WTC11 (cell line): Measurements from ENCODE around the gene BTBD7.

ENCODE experiments used
- NFYB ChIP-seq: sonication (generic); formaldehyde crosslinking; conservative IDR thresholded peaks from 2 replicates; pipeline ENCODE4 v1.8.0; 2022; ENCODE audit warnings: low read depth, missing genetic modification reagents
- PRDM15 ChIP-seq: sonication (generic); formaldehyde crosslinking; IDR thresholded peaks from 2 replicates; pipeline ENCODE4 v1.8.0; 2022; ENCODE audit warnings: missing genetic modification reagents
- SMAD4 ChIP-seq: sonication (generic); formaldehyde crosslinking; IDR thresholded peaks from 2 replicates; pipeline ENCODE4 v1.8.0; 2022; ENCODE audit warnings: mild to moderate bottlenecking, missing genetic modification reagents
- SP1 ChIP-seq: sonication (generic); formaldehyde crosslinking; conservative IDR thresholded peaks from 2 replicates; pipeline ENCODE4 v1.8.1; 2022; ENCODE audit warnings: missing genetic modification reagents
- ZNF263 ChIP-seq: sonication (generic); formaldehyde crosslinking; IDR thresholded peaks from 2 replicates; pipeline ENCODE4 v1.8.1; 2022; ENCODE audit warnings: low read depth, mild to moderate bottlenecking, moderate library complexity, missing genetic modification reagents
- TF ChIP-seq, protein P1 (sequence below): fragments of 250-450 bp; sonication (Bioruptor Pico); IDR thresholded peaks from 2 replicates; pipeline ENCODE4 v1.9.0; 2021; ENCODE audit warnings: mild to moderate bottlenecking
- TF ChIP-seq, protein P2 (sequence below): fragments of 200-600 bp; IDR thresholded peaks from 2 replicates; pipeline ENCODE4 v1.8.0; 2022; ENCODE audit warnings: antibody characterized with exemption
- TF ChIP-seq, protein P3 (sequence below): sonication (generic); formaldehyde crosslinking; IDR thresholded peaks from 2 replicates; pipeline ENCODE4 v1.8.1; 2023; ENCODE audit warnings: mild to moderate bottlenecking, missing genetic modification reagents
- TF ChIP-seq, protein P4 (sequence below): sonication (generic); formaldehyde crosslinking; IDR thresholded peaks from 2 replicates; pipeline ENCODE4 v1.8.1; 2023; ENCODE audit warnings: mild to moderate bottlenecking, moderate library complexity, missing genetic modification reagents
- TF ChIP-seq, protein P5 (sequence below): sonication (generic); formaldehyde crosslinking; conservative IDR thresholded peaks from 2 replicates; pipeline ENCODE4 v1.8.1; 2022; ENCODE audit warnings: mild to moderate bottlenecking, missing genetic modification reagents

GRCh38 chr14:93246534-93246933 lies 86.3 kb downstream of the BTBD7 start:
- TF ChIP-seq NFYB (CRISPR knock-in tag) (no peak), SP1 (CRISPR knock-in tag) (no peak), SMAD4 (no peak), ZNF263 (no peak), PRDM15 (CRISPR knock-in tag) (no peak)
- TF ChIP-seq, protein P1, sequence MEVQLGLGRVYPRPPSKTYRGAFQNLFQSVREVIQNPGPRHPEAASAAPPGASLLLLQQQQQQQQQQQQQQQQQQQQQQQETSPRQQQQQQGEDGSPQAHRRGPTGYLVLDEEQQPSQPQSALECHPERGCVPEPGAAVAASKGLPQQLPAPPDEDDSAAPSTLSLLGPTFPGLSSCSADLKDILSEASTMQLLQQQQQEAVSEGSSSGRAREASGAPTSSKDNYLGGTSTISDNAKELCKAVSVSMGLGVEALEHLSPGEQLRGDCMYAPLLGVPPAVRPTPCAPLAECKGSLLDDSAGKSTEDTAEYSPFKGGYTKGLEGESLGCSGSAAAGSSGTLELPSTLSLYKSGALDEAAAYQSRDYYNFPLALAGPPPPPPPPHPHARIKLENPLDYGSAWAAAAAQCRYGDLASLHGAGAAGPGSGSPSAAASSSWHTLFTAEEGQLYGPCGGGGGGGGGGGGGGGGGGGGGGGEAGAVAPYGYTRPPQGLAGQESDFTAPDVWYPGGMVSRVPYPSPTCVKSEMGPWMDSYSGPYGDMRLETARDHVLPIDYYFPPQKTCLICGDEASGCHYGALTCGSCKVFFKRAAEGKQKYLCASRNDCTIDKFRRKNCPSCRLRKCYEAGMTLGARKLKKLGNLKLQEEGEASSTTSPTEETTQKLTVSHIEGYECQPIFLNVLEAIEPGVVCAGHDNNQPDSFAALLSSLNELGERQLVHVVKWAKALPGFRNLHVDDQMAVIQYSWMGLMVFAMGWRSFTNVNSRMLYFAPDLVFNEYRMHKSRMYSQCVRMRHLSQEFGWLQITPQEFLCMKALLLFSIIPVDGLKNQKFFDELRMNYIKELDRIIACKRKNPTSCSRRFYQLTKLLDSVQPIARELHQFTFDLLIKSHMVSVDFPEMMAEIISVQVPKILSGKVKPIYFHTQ (CRISPR knock-in tag): no peak
- TF ChIP-seq, protein P2, sequence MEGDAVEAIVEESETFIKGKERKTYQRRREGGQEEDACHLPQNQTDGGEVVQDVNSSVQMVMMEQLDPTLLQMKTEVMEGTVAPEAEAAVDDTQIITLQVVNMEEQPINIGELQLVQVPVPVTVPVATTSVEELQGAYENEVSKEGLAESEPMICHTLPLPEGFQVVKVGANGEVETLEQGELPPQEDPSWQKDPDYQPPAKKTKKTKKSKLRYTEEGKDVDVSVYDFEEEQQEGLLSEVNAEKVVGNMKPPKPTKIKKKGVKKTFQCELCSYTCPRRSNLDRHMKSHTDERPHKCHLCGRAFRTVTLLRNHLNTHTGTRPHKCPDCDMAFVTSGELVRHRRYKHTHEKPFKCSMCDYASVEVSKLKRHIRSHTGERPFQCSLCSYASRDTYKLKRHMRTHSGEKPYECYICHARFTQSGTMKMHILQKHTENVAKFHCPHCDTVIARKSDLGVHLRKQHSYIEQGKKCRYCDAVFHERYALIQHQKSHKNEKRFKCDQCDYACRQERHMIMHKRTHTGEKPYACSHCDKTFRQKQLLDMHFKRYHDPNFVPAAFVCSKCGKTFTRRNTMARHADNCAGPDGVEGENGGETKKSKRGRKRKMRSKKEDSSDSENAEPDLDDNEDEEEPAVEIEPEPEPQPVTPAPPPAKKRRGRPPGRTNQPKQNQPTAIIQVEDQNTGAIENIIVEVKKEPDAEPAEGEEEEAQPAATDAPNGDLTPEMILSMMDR: no peak
- TF ChIP-seq, protein P3, sequence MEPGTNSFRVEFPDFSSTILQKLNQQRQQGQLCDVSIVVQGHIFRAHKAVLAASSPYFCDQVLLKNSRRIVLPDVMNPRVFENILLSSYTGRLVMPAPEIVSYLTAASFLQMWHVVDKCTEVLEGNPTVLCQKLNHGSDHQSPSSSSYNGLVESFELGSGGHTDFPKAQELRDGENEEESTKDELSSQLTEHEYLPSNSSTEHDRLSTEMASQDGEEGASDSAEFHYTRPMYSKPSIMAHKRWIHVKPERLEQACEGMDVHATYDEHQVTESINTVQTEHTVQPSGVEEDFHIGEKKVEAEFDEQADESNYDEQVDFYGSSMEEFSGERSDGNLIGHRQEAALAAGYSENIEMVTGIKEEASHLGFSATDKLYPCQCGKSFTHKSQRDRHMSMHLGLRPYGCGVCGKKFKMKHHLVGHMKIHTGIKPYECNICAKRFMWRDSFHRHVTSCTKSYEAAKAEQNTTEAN: no peak
- TF ChIP-seq, protein P4, sequence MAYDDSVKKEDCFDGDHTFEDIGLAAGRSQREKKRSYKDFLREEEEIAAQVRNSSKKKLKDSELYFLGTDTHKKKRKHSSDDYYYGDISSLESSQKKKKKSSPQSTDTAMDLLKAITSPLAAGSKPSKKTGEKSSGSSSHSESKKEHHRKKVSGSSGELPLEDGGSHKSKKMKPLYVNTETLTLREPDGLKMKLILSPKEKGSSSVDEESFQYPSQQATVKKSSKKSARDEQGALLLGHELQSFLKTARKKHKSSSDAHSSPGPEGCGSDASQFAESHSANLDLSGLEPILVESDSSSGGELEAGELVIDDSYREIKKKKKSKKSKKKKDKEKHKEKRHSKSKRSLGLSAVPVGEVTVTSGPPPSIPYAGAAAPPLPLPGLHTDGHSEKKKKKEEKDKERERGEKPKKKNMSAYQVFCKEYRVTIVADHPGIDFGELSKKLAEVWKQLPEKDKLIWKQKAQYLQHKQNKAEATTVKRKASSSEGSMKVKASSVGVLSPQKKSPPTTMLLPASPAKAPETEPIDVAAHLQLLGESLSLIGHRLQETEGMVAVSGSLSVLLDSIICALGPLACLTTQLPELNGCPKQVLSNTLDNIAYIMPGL (CRISPR knock-in tag): no peak
- TF ChIP-seq, protein P5, sequence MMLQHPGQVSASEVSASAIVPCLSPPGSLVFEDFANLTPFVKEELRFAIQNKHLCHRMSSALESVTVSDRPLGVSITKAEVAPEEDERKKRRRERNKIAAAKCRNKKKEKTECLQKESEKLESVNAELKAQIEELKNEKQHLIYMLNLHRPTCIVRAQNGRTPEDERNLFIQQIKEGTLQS (CRISPR knock-in tag): no peak
